Fibroblast of lung (primary cell): ENCODE measurements around the gene CFAP77. TPM values are rescaled to one million over a fixed set of nuclear protein-coding genes. Genes with fewer than 3 reads are reported as not detected.

Experiments used
- DNase-seq, 2 donors: peaks; one replicate each; pipeline versions ENCODE4 v3.0.0 to v3.0.0-alpha.2; 2010; ENCODE audit warnings: low read depth in 2 of 2
- H2AFZ ChIP-seq: 2 replicates; pipeline ENCODE4 v1.5.1; 2012; ENCODE audit warnings: low read length, control low read depth, inconsistent platforms
- H3K27ac ChIP-seq: 2 replicates; pipeline ENCODE4 v1.5.1; 2011; ENCODE audit warnings: low read length, control low read depth; ENCODE audit not compliant: insufficient read depth
- H3K27me3 ChIP-seq: 2 replicates; pipeline ENCODE4 v1.5.1; 2011; ENCODE audit warnings: mild to moderate bottlenecking, low read length; ENCODE audit not compliant: control insufficient read depth, insufficient read depth
- H3K36me3 ChIP-seq: 2 replicates; pipeline ENCODE4 v1.5.1; 2011; ENCODE audit warnings: low read length; ENCODE audit not compliant: control insufficient read depth, insufficient read depth
- H3K4me1 ChIP-seq: 2 replicates; pipeline ENCODE4 v1.5.1; 2011; ENCODE audit warnings: low read length; ENCODE audit not compliant: control insufficient read depth, insufficient read depth; ENCODE audit errors: extremely low read depth
- H3K4me2 ChIP-seq: 2 replicates; pipeline ENCODE4 v1.5.1; 2011; ENCODE audit warnings: low read length, control low read depth; ENCODE audit not compliant: insufficient read depth; ENCODE audit errors: extremely low read depth
- H3K4me3 ChIP-seq, 4 experiments: fragments of 200-600 bp in 1 of 4; sonication (generic) in 1 of 4; replicated peaks in 1 of 4; 2 replicates each; pipeline ENCODE4 v1.5.1; 2011 to 2016; ENCODE audit warnings: low read length in 4 of 4, low read depth in 3 of 4, mild to moderate bottlenecking in 3 of 4, control low read depth in 2 of 4, inconsistent platforms in 1 of 4, mixed read lengths in 1 of 4; ENCODE audit not compliant: insufficient read depth in 1 of 4; ENCODE audit errors: control extremely low read depth in 1 of 4
- H3K79me2 ChIP-seq: 2 replicates; pipeline ENCODE4 v1.5.1; 2012; ENCODE audit warnings: mild to moderate bottlenecking, low read length, inconsistent platforms; ENCODE audit not compliant: control insufficient read depth, insufficient read depth
- H3K9ac ChIP-seq: 2 replicates; pipeline ENCODE4 v1.5.1; 2011; ENCODE audit warnings: mild to moderate bottlenecking, low read length, control low read depth; ENCODE audit not compliant: insufficient read depth
- H3K9me3 ChIP-seq: 2 replicates; pipeline ENCODE4 v1.5.1; 2012; ENCODE audit warnings: low read depth, low read length; ENCODE audit not compliant: control insufficient read depth, insufficient read depth
- H4K20me1 ChIP-seq: 2 replicates; pipeline ENCODE4 v1.5.1; 2011; ENCODE audit warnings: low read length; ENCODE audit not compliant: control insufficient read depth, insufficient read depth; ENCODE audit errors: extremely low read depth
- CTCF ChIP-seq, 2 donors: IDR thresholded peaks in 1 of 2; conservative IDR thresholded peaks in 1 of 2; 1 replicate in 1 of 2; 2 replicates in 1 of 2; pipeline ENCODE4 v1.5.1; 2011 to 2012; ENCODE audit warnings: low read length in 2 of 2, control low read depth in 1 of 2, inconsistent platforms in 1 of 2, low read depth in 1 of 2, mild to moderate bottlenecking in 1 of 2
- EZH2 ChIP-seq: IDR thresholded peaks from 2 replicates; pipeline ENCODE4 v1.5.1; 2012; ENCODE audit warnings: low read length, control low read depth, mild to moderate bottlenecking; ENCODE audit errors: missing control alignments
- polyA plus RNA-seq, 2 donors: library from polyadenylated mRNA; depleted of rRNA in 1 of 2; stranded (reverse) in 1 of 2; unstranded in 1 of 2; fragments of >200 nt; gene quantifications; 2 replicates each; pipeline ENCODE4 v1.2.1, GENCODE V29; 2011 to 2012; ENCODE audit warnings: missing spikeins in 1 of 2
- total RNA-seq: library from RNA; depleted of rRNA; stranded (reverse); fragments of >200 nt; gene quantifications from 2 replicates; pipeline ENCODE4 v1.2.1, GENCODE V29; 2014

CFAP77 gene
- total and polyA plus RNA-seq, 2 donors (not counting 1 experiment from before 2014, with no cell fraction given), result not detected

GRCh38 chr9:132481053-132481849, 71.2 kb downstream of the CFAP77 start:
- TF ChIP-seq CTCF (conservative IDR thresholded peaks at IDR 0.05 in 1 of 2, IDR thresholded peaks at IDR 0.05 in 1 of 2; ENCODE audit: low read depth in 1 of 2, low read length in 2 of 2) (no peak), EZH2 (peak; percentile 30)
- Histone ChIP-seq H3K4me3 (no peak overlapping the region), H3K4me2 (no peak overlapping the region), H4K20me1 (no peaks in the 10 kb centered on the region), H3K9ac (no peak overlapping the region), H3K9me3 (no peaks in the 10 kb centered on the region), H2AFZ (no peak overlapping the region), H3K27ac (no peak overlapping the region), H3K27me3 (peaks cover 3% of the 10 kb centered on the region), H3K36me3 (no peaks in the 10 kb centered on the region), H3K79me2 (no peaks in the 10 kb centered on the region), H3K4me1 (no peaks in the 10 kb centered on the region)
- DNase-seq, result no peak

DNA sequence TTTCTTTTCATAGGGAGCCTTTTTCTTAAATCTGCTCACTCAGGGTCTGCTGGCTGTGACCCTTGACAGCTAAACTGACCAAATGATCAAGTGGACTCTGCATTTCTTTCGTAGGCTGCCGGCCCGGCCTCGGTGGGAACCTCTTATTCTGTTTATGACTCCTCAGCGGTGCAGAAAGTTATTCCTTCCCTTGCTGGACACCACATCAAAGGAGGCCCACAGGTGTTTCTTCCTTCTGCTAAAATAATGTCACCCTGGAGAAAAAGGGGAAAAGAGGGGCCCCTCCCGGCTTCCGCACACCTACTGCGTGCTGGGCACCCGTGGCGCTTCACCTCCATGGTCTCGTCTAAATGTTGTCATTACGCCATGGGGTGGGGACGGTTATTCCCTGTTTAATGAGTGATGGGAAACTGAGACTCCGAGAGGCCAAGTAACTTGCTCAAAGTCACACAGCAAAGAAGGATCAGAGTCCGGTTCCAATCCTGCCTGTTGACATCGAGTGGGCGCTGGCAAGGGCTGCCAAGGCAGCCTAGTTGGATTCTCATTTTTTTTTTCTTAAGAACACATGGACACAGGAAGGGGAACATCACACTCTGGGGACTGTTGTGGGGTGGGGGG, 72.3 kb downstream of the CFAP77 start:
- H2AFZ ChIP-seq, result no peak overlapping the region
- H3K9ac ChIP-seq, result no peak overlapping the region
- H3K4me3 ChIP-seq, result no peak overlapping the region
- no peaks in the 10 kb centered on the region for H3K36me3 ChIP-seq
- peaks cover 11% of the 10 kb centered on the region for H3K27me3 ChIP-seq
- TF ChIP-seq EZH2 (no peak), CTCF (conservative IDR thresholded peaks at IDR 0.05 in 1 of 2, IDR thresholded peaks at IDR 0.05 in 1 of 2; ENCODE audit: low read depth in 1 of 2, low read length in 2 of 2) (no peak)
- no peaks in the 10 kb centered on the region for H3K4me1 ChIP-seq
- no peaks in the 10 kb centered on the region for H3K79me2 ChIP-seq
- H3K4me2 ChIP-seq, result no peak overlapping the region
- no peak for DNase-seq
- no peak overlapping the region for H3K27ac ChIP-seq
- H3K9me3 ChIP-seq, result no peaks in the 10 kb centered on the region
- H4K20me1 ChIP-seq, result no peaks in the 10 kb centered on the region

GRCh38 chr9:132485393-132485792, 75.4 kb downstream of the CFAP77 start:
- Histone ChIP-seq H4K20me1 (no peaks in the 10 kb centered on the region), H3K27ac (no peak overlapping the region), H3K79me2 (no peaks in the 10 kb centered on the region), H3K4me1 (no peaks in the 10 kb centered on the region), H3K9ac (no peak overlapping the region), H3K27me3 (peaks cover 29% of the 10 kb centered on the region), H3K9me3 (no peaks in the 10 kb centered on the region), H3K4me2 (no peak overlapping the region), H3K4me3 (no peak overlapping the region), H3K36me3 (no peaks in the 10 kb centered on the region), H2AFZ (no peak overlapping the region)
- TF ChIP-seq EZH2 (no peak), CTCF (conservative IDR thresholded peaks at IDR 0.05 in 1 of 2, IDR thresholded peaks at IDR 0.05 in 1 of 2; ENCODE audit: low read depth in 1 of 2, low read length in 2 of 2) (no peak)
- DNase-seq, result no peak
